ENCODE measurements around the gene SLX9.

GRCh38 chr21:44967082-44968047, 27.5 kb downstream of the SLX9 start:
- TF ChIP-seq SPI1 (IDR thresholded peaks at IDR 0.05; ENCODE audit: low read depth, low read length) (no peak), POLR2AphosphoS5 (IDR thresholded peaks at IDR 0.05; ENCODE audit: low read depth, low read length) (no peak), POLR2A (IDR thresholded peaks at IDR 0.05; ENCODE audit: low read depth, low read length) (no peak), TAF1 (IDR thresholded peaks at IDR 0.05; ENCODE audit: low read depth, low read length) (no peak)
